ENCODE data around the gene PCDHA1.

DNA sequence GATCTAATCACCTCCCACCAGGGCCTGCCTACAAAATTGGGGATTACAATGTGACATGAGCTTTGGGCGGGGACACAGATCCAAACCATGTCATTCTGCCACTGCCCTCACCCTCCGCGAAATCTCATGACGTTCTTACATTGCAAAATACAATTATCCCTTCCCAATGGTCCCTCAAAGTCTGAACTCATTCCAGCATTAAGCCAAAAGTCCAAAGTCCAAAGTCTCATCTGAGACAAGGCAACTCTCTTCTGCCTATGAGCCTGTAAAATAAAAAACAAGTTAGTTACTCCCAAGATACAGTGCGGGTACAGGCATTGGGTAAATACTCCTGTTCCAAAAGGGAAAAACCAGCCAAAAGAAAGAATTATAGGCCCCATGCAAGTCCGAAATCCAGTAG lies 165.7 kb downstream of the PCDHA1 start:
- TF ChIP-seq, protein P1, sequence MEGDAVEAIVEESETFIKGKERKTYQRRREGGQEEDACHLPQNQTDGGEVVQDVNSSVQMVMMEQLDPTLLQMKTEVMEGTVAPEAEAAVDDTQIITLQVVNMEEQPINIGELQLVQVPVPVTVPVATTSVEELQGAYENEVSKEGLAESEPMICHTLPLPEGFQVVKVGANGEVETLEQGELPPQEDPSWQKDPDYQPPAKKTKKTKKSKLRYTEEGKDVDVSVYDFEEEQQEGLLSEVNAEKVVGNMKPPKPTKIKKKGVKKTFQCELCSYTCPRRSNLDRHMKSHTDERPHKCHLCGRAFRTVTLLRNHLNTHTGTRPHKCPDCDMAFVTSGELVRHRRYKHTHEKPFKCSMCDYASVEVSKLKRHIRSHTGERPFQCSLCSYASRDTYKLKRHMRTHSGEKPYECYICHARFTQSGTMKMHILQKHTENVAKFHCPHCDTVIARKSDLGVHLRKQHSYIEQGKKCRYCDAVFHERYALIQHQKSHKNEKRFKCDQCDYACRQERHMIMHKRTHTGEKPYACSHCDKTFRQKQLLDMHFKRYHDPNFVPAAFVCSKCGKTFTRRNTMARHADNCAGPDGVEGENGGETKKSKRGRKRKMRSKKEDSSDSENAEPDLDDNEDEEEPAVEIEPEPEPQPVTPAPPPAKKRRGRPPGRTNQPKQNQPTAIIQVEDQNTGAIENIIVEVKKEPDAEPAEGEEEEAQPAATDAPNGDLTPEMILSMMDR (IDR thresholded peaks at IDR 0.05) = no peak
- TF ChIP-seq POLR2A (IDR thresholded peaks at IDR 0.05) = no peak

Measured in adrenal gland (tissue), 5 donors.